GM12892 (cell line): Measurements from ENCODE around the gene LEFTY2.

Experiments used
- POLR2A ChIP-seq: IDR thresholded peaks from 2 replicates; pipeline ENCODE4 v1.6.1; 2011; ENCODE audit warnings: low read depth, low read length, control low read depth
- POLR2AphosphoS5 ChIP-seq: IDR thresholded peaks from 2 replicates; pipeline ENCODE4 v1.6.1; 2011; ENCODE audit warnings: low read depth, low read length, control low read depth

GRCh38 chr1:225963735-225964530, 22.9 kb upstream of the LEFTY2 start:
- no peak for TF ChIP-seq POLR2A
- TF ChIP-seq POLR2AphosphoS5: no peak
